KMS-11 (cell line): ENCODE results near the gene GINM1.

Experiments used
- H2AFZ ChIP-seq: fragments of 200-600 bp; sonication (generic); 2 replicates; pipeline ENCODE4 v1.6.1; 2016; ENCODE audit warnings: antibody characterized with exemption, mixed run types, low read depth
- H3K27ac ChIP-seq: fragments of 200-600 bp; sonication (generic); 2 replicates; pipeline ENCODE4 v1.6.1; 2016; ENCODE audit warnings: mild to moderate bottlenecking, mixed run types
- H3K27me3 ChIP-seq: fragments of 200-600 bp; sonication (generic); 2 replicates; pipeline ENCODE4 v1.6.1; 2017; ENCODE audit warnings: mild to moderate bottlenecking, low read depth, mixed run types, moderate library complexity; ENCODE audit not compliant: insufficient read depth
- H3K36me3 ChIP-seq: fragments of 200-600 bp; sonication (generic); 2 replicates; pipeline ENCODE4 v1.6.1; 2017; ENCODE audit warnings: mild to moderate bottlenecking, mixed run types; ENCODE audit not compliant: insufficient read depth
- H3K4me1 ChIP-seq: fragments of 200-600 bp; sonication (generic); 2 replicates; pipeline ENCODE4 v1.6.1; 2016; ENCODE audit warnings: mild to moderate bottlenecking, low read depth, mixed run types; ENCODE audit not compliant: poor library complexity, severe bottlenecking
- H3K4me2 ChIP-seq: fragments of 200-600 bp; sonication (generic); 2 replicates; pipeline ENCODE4 v1.7.0; 2016; ENCODE audit warnings: mild to moderate bottlenecking, mixed run types
- H3K4me3 ChIP-seq: fragments of 200-600 bp; sonication (generic); IDR thresholded peaks from 2 replicates; pipeline ENCODE4 v1.6.1; 2017; ENCODE audit warnings: low read depth, low read length, mixed read lengths; ENCODE audit not compliant: insufficient read depth
- H3K79me2 ChIP-seq: fragments of 200-600 bp; sonication (generic); 2 replicates; pipeline ENCODE4 v1.6.1; 2016; ENCODE audit warnings: low read depth, mixed run types; ENCODE audit not compliant: insufficient read depth
- H3K9ac ChIP-seq: fragments of 200-600 bp; sonication (generic); 2 replicates; pipeline ENCODE4 v1.6.1; 2016; ENCODE audit warnings: mild to moderate bottlenecking, mixed run types
- H4K20me1 ChIP-seq: fragments of 200-600 bp; sonication (generic); 2 replicates; pipeline ENCODE4 v1.6.1; 2016; ENCODE audit warnings: mild to moderate bottlenecking, mixed run types; ENCODE audit not compliant: insufficient read depth
- CTCF ChIP-seq: fragments of 200-600 bp; sonication (generic); conservative IDR thresholded peaks from 2 replicates; pipeline ENCODE4 v1.6.1; 2017; ENCODE audit warnings: low read depth, mild to moderate bottlenecking, antibody characterized with exemption, low read length, moderate library complexity, mixed read lengths

GINM1 gene

GRCh38 chr6:149558029-149558428 is 8.1 kb upstream of the GINM1 start:
- H3K36me3 ChIP-seq = no peaks in the 10 kb centered on the region
- no peaks in the 10 kb centered on the region for H3K4me1 ChIP-seq
- no peak overlapping the region for H3K4me2 ChIP-seq
- H4K20me1 ChIP-seq = 0 out of 2 replicates have a peak, but pooled peaks cover 3% of the 10 kb centered on the region
- H3K9ac ChIP-seq = no peak overlapping the region
- no peak overlapping the region for H3K27ac ChIP-seq
- H3K27me3 ChIP-seq = peaks cover 19% of the 10 kb centered on the region; the same call in 1 of the 2 replicates
- no peak for TF ChIP-seq CTCF
- H3K4me3 ChIP-seq = no peak overlapping the region
- no peaks in the 10 kb centered on the region for H3K79me2 ChIP-seq
- H2AFZ ChIP-seq = no peak overlapping the region

- H3K79me2 ChIP-seq = no peaks in the 10 kb centered on the region
- H3K27ac ChIP-seq = no peak overlapping the region
- no peak for TF ChIP-seq CTCF
- H3K27me3 ChIP-seq = peaks cover 30% of the 10 kb centered on the region; the same call in 1 of the 2 replicates
- H3K4me1 ChIP-seq = peaks cover 5% of the 10 kb centered on the region
- H3K4me3 ChIP-seq = no peak overlapping the region
- 0 out of 2 replicates have a peak, but pooled peaks cover 3% of the 10 kb centered on the region for H4K20me1 ChIP-seq
- H3K36me3 ChIP-seq = no peaks in the 10 kb centered on the region
- no peak overlapping the region for H2AFZ ChIP-seq
- H3K9ac ChIP-seq = no peak overlapping the region
- H3K4me2 ChIP-seq = no peak overlapping the region
Measured at GRCh38 chr6:149559389-149559788, 6.8 kb upstream of the GINM1 start.

GRCh38 chr6:149560736-149561135 is 5.4 kb upstream of the GINM1 start:
- Histone ChIP-seq H3K9ac (no peak overlapping the region), H3K79me2 (no peaks in the 10 kb centered on the region), H4K20me1 (0 out of 2 replicates have a peak, but pooled peaks cover 3% of the 10 kb centered on the region), H3K27ac (no peak overlapping the region), H2AFZ (no peak overlapping the region), H3K4me2 (no peak overlapping the region), H3K4me3 (no peak overlapping the region), H3K36me3 (no peaks in the 10 kb centered on the region), H3K27me3 (peaks cover 35% of the 10 kb centered on the region; the same call in 1 of the 2 replicates), H3K4me1 (peaks cover 12% of the 10 kb centered on the region)
- TF ChIP-seq CTCF = peak; percentile 63; the same call in 1 of the 2 replicates

GRCh38 chr6:149563203-149563927 is 2.8 kb upstream of the GINM1 start:
- peaks cover 35% of the 10 kb centered on the region; the same call in 1 of the 2 replicates for H3K27me3 ChIP-seq

More at GRCh38 chr6:149563203-149563927, 2.8 kb upstream of the GINM1 start:
- Histone ChIP-seq H3K4me2 (no peak overlapping the region), H3K4me1 (peaks cover 24% of the 10 kb centered on the region), H3K36me3 (no peaks in the 10 kb centered on the region), H3K27ac (no peak overlapping the region), H3K4me3 (no peak overlapping the region), H3K79me2 (no peaks in the 10 kb centered on the region), H4K20me1 (0 out of 2 replicates have a peak, but pooled peaks cover 3% of the 10 kb centered on the region), H3K9ac (no peak overlapping the region), H2AFZ (no peak overlapping the region)
- TF ChIP-seq CTCF = no peak
